ENCODE data around the gene BANF2.

The BANF2 gene

DNA sequence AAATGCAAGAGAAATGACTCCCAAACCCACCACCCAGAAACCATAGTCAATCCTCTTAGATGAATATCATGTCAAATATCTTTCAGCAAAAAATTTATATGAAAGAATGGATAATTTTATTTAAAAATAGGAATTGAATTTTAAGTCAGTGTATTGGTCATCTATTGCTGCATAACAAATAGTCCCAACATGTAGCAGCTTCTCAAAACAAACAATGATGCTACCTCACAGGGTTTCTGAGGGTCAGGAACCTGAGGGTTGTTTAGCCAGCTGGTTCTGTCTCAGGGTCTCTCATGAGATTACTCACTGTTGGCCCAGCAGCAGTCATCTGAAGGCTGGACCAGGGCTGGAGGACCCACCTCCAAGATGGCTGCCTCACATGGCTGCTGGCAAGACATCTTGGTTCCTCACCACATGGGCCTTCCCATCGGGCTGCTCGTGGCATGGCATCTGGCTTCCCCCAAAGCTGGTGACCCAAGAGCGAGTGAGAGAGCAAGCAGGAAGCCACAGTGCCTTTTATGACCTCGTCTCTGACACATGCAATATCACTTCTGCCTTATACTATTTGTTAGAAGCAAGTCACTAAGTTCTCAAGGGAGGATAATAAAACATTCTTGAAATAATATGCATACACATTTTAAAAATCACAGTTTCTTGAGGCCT is 36.3 kb downstream of the BANF2 start:
- no peak for DNase-seq (ENCODE audit: low spot score)

DNA sequence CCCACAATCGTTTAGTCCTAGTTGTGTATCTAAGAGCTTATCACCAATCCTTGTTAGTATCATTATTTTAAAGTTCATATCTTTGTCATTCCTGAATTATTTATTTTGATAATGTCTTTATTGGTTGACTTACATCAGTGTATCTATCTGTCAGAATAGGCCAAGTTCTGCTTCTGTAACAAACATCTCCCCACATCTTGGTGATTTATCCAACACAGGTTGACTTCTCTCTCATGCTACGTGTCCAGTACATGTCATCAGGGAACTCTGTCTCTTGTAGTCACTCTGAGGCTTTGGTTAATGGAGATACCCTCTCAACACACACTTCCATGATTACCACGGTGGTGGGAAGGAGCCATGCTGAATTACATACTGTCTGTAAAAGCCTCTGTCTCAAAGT is 38.4 kb downstream of the BANF2 start:
- no peak for DNase-seq (ENCODE audit: low spot score)

GRCh38 chr20:17741220-17741619 is 41.5 kb downstream of the BANF2 start:
- no peak for DNase-seq (ENCODE audit: low spot score)

DNA sequence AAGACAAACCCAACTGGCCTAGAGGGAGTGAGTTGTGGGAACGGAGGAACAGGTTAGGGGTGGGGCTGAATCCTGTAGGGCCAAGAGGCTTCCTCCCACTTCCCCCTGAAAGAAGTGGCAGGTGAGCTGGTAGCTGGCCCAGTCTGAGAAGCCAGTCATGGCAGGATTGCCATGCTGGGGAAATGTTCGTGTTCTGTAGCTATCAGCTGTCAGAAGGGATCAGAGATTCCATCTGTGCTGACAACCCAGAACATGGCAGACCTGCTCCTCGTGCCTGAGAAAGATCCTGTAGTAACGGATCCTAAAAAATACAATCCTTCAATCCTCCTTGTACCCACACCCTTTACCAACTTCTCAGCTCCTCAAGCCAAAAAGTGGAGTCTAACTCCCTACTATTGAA is 43.0 kb downstream of the BANF2 start:
- no peak for DNase-seq (ENCODE audit: low spot score)

DNA sequence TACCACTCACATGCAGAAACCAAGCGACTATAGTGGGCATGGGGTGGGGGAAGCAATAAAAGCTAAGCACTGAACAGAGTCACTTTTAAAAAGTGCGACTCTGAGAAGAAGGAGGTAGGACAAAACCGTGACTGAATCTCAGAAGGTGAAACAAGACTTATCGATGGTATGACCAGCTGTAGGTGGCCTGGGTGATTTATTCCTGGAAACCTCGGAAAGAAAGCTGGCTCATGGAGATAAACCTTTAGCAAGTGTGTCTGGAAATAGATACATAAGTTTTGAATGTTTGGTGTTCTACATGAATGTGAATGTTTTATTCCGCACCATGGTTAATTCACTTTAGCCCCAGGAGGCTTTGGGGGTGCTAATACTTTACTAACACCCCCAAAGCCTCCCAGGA is 43.9 kb downstream of the BANF2 start:
- no peak for DNase-seq (ENCODE audit: low spot score)

GRCh38 chr20:17747431-17747846 is 47.7 kb downstream of the BANF2 start:
- no peak for DNase-seq (ENCODE audit: low spot score)

DNA sequence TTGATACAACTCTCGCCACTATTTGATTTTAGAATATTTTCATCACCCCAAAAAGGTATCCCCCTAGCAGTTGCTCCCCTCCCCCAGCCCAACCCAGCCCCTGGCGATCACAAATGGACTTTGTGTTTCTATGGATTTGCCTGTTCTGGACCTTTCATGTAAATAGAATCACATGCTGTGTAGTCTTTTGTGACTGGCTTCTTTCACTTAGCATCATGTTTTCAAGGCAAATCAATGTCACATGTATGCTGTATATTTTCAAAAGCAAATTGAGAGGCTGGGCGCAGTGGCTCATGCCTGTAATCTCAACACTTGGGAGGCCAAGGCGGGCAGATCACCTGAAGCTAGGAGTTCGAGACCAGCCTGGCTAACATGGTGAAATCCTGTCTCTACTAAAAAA is 48.5 kb downstream of the BANF2 start:
- DNase-seq (ENCODE audit: low spot score), result no peak

- DNase-seq (ENCODE audit: low spot score), result no peak
Measured at GRCh38 chr20:17749626-17749977, 49.8 kb downstream of the BANF2 start.

DNA sequence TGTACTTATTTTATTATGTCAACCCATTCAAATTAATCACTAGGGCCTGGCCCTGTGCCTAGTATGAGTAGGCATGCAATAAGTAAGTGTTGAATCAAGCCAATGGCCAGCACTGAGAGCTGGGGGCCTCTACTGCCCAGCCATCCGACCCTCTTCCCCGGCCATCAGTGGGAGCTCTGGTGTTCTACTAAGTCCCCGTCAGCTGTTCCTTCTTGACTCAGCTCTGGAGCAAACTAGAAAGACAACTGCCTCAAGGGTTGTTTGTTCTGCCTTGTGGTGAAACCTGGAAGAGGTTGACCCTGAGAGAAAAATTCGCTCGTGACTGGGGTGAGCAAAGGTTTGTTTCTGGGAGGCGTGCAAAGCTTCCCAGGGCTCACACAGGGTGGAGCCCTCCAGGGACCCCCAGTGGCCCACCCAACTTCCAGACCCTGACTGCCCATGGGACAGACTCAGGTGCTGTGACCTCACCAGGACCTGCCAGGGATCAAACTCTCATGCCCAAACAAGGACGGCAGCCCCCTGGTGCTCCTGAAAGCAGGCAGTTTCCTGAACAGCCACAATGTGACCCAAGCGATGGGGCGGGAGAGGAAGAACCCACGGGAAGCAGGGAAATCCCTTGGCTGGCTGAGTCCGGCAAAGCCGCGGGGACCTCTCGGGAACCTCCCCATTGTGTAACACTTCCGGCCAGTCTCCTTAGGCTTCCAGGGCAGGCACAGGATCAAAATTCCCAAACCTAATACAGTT is 50.4 kb downstream of the BANF2 start:
- DNase-seq (ENCODE audit: low spot score), result no peak

- DNase-seq (ENCODE audit: low spot score), result no peak
Measured at GRCh38 chr20:17750722-17751045, 50.9 kb downstream of the BANF2 start.

DNA sequence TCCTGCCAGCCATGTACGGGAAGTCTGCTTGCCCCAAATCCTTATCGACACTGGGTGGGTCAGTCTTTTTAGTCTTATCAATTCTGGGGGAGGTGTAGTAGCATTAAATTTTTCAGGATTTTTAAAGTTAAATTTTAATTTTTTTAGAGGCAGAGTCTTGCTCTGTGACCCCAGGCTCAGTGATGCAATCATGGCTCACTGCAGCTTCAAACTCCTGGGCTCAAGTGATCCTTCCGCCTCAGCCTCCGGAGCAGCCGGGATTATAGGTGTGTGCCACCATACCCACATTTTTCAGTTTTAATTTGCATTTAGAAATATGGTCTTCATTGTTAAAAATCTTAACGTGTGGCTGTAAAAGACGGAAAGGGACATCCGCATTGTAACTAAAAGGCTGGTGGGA is 51.9 kb downstream of the BANF2 start:
- DNase-seq (ENCODE audit: low spot score), result no peak

DNA sequence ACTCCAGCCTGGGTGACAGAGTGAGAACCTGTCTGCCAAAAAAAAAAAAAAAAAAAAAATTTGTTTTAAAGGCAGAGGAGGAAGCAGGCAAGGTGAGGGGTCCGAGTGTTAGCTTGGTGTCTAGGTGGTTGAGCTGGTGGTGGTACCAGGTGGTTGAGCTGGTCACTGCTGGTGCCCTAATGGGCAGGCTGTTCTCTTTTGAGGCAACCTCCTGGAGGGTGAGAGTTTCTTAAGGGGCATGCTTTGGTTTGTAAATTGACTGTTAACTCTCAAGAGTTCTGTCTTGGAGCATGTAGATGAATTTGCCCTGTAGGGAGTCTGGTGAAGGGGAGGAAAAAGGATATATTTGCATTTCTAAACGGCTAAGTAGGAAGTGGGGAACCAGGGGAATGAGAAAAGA is 52.7 kb downstream of the BANF2 start:
- no peak for DNase-seq (ENCODE audit: low spot score)

DNA sequence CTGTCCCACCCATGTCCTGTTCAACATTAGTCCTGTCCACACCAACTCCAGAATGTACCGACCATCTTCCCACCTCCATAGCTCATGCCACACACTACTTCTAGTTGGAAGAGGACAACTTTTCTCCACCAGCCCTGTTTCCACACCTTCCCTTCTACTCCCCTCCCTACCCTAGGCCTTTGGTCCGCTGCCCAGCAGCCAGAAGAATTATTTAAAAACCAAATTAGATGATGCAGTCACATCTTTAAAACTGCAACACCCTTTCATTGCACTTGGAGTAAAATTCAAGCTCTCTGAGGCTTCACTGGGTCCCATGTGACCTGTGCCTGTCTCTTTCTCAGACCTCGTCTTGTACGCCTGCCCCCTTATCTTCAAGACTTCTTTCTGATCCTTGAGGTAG is 53.8 kb downstream of the BANF2 start:
- no peak for DNase-seq (ENCODE audit: low spot score)

DNA sequence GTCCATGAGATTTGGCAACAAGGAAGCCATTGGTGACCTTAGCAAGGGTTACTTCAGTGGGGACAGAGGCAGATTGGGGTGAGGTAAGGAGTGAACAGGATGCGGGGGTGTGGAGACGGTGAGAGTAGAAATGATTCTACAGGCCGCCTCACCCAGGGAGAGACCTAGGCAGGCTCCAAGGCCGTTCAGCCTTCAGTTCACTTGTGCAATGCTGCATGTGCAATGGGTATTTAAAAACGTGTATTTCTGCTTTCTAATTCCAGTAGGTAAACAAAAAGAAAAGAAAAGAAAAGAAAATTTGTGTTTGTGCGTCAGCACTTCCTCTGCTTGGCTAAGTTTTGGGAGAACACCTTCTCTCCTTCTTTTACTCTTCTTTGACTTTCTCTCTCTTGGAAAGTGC is 56.8 kb downstream of the BANF2 start:
- DNase-seq (ENCODE audit: low spot score), result no peak

DNA sequence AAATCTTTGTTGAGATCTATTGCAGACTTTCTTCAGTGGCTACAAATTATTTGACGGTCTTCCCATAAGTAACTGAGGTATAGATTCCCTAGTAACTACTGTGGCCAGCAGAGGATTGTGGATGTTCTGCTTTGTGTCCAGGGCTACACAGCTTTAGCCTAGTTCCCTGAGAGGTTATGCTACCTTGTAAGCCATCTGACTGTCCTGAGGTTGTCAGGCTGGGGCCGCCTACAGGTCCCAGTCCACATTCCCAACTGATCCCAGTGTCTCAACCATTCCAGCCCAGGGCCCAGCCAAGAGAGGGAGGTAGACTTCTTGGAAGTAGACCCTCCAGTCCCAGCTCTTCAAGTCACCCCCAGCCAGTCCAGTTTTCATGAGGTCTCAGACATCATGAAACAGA is 57.7 kb downstream of the BANF2 start:
- no peak for DNase-seq (ENCODE audit: low spot score)

DNA sequence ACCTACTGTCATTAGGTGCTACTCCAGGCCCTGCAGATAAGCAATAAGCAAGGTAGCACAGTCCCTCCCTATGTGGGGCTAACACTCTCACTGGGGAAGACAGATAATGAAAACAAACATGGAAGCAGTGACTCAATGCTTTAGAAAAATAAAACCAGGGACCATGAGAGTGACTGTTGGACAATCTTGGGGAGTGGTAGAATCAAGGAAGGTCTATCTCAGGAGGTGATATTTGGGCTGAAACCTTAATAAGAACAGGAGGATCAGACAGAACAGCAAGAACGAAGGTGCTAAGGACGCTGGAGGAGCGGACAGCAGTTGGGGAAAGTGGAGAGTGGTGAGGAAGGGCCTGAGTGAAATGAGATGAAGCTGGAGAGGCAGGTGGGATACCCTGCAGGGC is 58.2 kb downstream of the BANF2 start:
- no peak for DNase-seq (ENCODE audit: low spot score)

GRCh38 chr20:17758512-17758911 is 58.7 kb downstream of the BANF2 start:
- DNase-seq (ENCODE audit: low spot score), result no peak

DNA sequence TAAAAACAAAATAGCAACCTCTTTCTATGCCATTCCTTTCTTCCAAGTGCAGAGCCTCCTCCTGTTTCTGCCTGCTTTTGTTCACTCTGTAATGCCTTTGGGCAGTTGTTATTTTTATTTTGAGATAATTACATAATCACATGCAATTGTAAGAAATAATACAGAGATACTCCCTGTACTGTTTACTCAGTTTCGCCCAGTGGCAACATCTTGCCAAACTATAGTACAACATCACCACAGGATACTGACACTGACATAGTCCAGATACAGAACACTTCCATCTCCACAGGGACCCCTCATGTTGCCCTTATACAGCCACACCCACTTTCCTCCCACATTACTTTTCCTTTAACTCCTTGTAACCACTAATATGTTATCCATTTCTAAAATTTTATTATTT is 59.7 kb downstream of the BANF2 start:
- no peak for DNase-seq (ENCODE audit: low spot score)

DNA sequence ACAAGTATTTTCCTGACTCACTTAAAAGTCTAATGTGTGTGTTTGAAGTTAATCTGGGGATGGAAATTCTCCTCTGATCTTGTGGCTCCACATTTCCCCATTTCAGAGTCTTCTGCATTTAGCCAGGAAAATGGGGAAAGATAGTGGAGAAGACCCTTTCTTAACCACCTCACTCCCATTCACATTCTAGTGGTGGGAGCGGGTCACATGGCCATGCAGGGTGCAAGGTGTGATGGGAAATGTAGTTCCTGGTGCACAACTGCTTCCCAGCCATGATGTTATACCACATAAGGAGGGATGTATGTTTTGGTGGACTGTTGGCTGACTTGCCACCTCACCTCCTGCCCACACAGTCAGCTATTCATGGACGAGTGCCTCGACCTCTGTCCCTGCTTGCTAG is 61.8 kb downstream of the BANF2 start:
- no peak for DNase-seq (ENCODE audit: low spot score)

DNA sequence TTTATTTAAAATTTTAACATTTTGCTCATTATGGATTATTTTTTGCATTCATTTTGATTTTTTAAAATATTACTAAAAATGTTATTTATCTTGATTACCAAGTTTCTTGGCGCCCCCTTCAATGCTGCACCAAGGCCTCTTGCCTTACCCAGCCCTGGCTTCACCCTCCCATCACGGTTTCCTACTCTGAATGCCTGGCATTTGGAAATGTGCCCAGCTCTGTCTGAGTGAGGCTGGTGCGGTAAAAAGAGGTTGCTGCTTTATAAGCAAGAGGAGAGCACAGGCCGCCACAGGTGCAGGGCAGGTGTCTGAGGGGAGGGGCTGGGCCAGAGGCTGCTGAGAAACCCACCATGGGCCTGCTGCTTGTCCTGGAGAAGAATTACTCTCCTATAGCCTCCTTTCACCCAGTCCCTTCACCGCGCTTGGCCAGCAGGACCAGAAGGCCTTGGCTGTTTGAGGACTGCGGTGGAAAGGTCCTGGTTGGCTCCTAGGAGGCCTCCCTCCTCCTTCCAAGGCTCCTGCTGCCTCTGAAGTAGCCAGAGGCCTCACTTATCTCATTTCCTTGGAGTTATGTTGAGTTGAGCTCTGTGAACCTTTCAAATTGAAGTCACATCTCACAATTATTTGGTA is 62.6 kb downstream of the BANF2 start:
- DNase-seq (ENCODE audit: low spot score), result no peak

DNA sequence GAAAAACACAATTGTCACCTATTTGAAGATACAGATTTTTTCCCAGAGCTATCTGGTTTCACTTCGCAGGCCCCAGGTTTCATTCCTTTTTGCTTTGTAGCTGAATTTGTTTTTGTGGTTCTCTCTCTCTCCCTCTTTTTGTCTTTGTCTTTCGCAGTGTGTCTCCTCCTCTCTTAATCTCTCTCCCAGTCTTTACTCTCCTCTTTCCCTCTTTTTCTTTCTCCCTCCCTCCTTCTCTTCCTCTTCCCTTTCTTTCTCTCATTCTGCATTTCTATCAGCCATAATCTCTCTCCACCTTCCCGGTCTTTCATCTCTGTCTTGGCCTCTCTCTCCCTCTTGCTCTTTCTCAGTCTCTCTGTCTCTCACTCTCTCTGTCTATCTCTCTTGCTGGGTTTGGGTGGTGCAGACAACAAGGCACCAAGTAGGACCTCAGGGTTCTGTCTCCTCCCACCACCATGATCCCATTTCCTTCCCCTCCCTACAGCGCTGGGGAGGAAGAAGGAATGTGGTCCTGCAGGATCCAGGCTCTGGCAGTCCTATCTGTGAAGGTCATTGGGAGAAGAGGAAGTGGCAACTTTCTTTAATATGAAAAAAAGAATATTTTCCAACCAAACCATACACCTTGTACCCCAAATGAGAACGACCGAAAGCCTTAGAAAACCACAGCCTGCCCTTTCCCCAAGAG is 63.2 kb downstream of the BANF2 start:
- DNase-seq (ENCODE audit: low spot score), result no peak

DNA sequence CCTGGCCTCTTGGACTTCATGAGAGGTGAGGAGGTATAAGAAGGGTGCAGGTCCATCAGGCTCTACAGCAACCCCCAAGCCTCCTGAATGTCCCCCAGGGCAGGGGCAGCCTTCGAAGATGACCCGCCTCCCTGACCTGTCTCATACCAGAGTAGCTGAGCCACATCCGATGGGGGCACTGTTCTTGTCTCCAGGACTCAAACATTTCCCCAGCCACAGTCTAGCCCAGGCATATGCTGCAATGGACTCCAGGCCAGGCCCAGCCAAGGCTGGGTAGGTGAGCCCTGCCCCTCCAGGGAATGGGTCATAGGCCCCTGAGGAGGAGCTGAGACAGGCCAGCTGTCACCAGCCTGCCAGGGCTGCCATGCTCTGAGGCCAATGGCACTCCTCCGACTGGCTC is 65.3 kb downstream of the BANF2 start:
- DNase-seq (ENCODE audit: low spot score), result no peak

DNA sequence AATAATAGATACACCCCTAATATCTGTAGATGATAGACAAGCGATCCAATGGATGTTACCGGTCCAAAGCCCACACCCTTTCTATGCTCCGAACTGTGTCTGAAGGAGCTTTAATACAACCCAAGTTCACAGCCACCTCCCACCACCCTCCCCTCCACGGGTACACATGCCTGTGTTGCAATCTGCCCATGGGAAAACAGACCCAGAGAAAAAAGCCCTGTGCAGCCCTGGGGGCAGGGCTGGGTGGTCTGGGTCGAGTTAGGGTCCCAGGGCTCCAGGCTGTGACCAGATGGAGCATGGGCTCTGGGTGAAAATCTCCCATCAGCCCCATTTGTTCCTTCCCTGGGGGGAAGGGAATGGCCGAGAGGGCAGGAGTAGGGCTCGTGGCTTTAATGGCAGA is 65.8 kb downstream of the BANF2 start:
- no peak for DNase-seq (ENCODE audit: low spot score)

Data from ecto neural progenitor cell (in vitro differentiated cells).